ENCODE results near the gene TEX261.
"Not testable (repeated sequence)": the region's sequence is repeated elsewhere in the genome, so short reads cannot be mapped to it uniquely, and the experiment has no call there.

TEX261 gene

GRCh38 chr2:70999931-71000330 lies 5.3 kb upstream of the TEX261 start:
- DNase-seq = not testable (repeated sequence)

GRCh38 chr2:70999362-70999761 lies 4.7 kb upstream of the TEX261 start:
- no peak for DNase-seq

GRCh38 chr2:70998885-70999284 lies 4.2 kb upstream of the TEX261 start:
- DNase-seq = not testable (repeated sequence)

GRCh38 chr2:70995426-70995729 lies 705 bp upstream of the TEX261 start:
- peak in 1 of 2 experiments; percentile 4 for DNase-seq

GRCh38 chr2:70994009-70994698 lies 519 bp downstream of the TEX261 start:
- no peak for DNase-seq

- no peak for DNase-seq
Measured at GRCh38 chr2:70992945-70993853, 1.5 kb downstream of the TEX261 start.

GRCh38 chr2:70991742-70992141 lies 2.9 kb downstream of the TEX261 start:
- no peak for DNase-seq

- DNase-seq = no peak
Measured at GRCh38 chr2:70991142-70991541, 3.5 kb downstream of the TEX261 start.

GRCh38 chr2:70990216-70990615 lies 4.5 kb downstream of the TEX261 start:
- DNase-seq = no peak

- DNase-seq = no peak
Measured at GRCh38 chr2:70988726-70989648, 5.7 kb downstream of the TEX261 start.

GRCh38 chr2:70988151-70988550 lies 6.5 kb downstream of the TEX261 start:
- no peak for DNase-seq

- no peak for DNase-seq
Measured at GRCh38 chr2:70987386-70987785, 7.3 kb downstream of the TEX261 start.

GRCh38 chr2:70986499-70987189 lies 8.0 kb downstream of the TEX261 start:
- no peak for DNase-seq

- no peak for DNase-seq
Measured at GRCh38 chr2:70985956-70986355, 8.7 kb downstream of the TEX261 start.

- no peak for DNase-seq
Measured at GRCh38 chr2:70985283-70985688, 9.4 kb downstream of the TEX261 start.

- no peak for DNase-seq
Measured at GRCh38 chr2:70984576-70985282, 9.9 kb downstream of the TEX261 start.

- no peak for DNase-seq
Measured at GRCh38 chr2:70984228-70984575, 10.5 kb downstream of the TEX261 start.

- DNase-seq = no peak
Measured at GRCh38 chr2:70983506-70984227, 11.0 kb downstream of the TEX261 start.

- no peak for DNase-seq
Measured at GRCh38 chr2:70982971-70983370, 11.7 kb downstream of the TEX261 start.

- DNase-seq = no peak
Measured at GRCh38 chr2:70981866-70982810, 12.5 kb downstream of the TEX261 start.
